Right lobe of liver (tissue), 6 donors: ENCODE measurements around the gene SREBF2. TPM values are rescaled to one million over a fixed set of nuclear protein-coding genes. Genes with fewer than 3 reads are reported as not detected.

Source experiments
- ATAC-seq, 4 donors: fragments of 200-7000 bp; cut with Tn5 transposase; one replicate each; pipeline ENCODE4 v1.9.1; 2020; ENCODE audit warnings: mild to moderate bottlenecking in 4 of 4, moderate library complexity in 4 of 4
- DNase-seq, 3 donors: peaks; one replicate each; pipeline ENCODE4 v3.0.0-alpha.2; 2020
- H3K27ac ChIP-seq, 3 donors: fragments of 200-600 bp; one replicate each; pipeline ENCODE4 v1.8.0; 2022
- H3K27me3 ChIP-seq, 2 donors: fragments of 200-600 bp; one replicate each; pipeline ENCODE4 v1.8.0; 2022
- H3K36me3 ChIP-seq, 4 donors: fragments of 200-600 bp; sonication (generic) in 1 of 4; one replicate each; pipeline versions ENCODE4 v1.5.1 to v1.8.0; 2017 to 2022; ENCODE audit warnings: control low read depth in 1 of 4
- H3K4me1 ChIP-seq, 4 donors: fragments of 200-600 bp; sonication (generic) in 1 of 4; one replicate each; pipeline versions ENCODE4 v1.5.1 to v1.8.0; 2017 to 2022; ENCODE audit warnings: control low read depth in 1 of 4
- H3K4me3 ChIP-seq, 3 donors: fragments of 200-600 bp; one replicate each; pipeline ENCODE4 v1.8.0; 2022
- H3K9me3 ChIP-seq, 4 donors: fragments of 200-600 bp; sonication (generic) in 1 of 4; one replicate each; pipeline versions ENCODE4 v1.5.1 to v1.8.0; 2017 to 2022; ENCODE audit warnings: control low read depth in 1 of 4
- POLR2A ChIP-seq: fragments of 450-650 bp; IDR thresholded peaks from one replicate; pipeline ENCODE4 v1.6.1; 2017; ENCODE audit warnings: antibody characterized with exemption, mild to moderate bottlenecking
- WGBS: methylation state at CpG from one replicate; pipeline ENCODE4 v1.1.6; 2018; ENCODE audit warnings: low coverage, low lambda C conversion rate; ENCODE audit not compliant: insufficient coverage; ENCODE audit errors: missing lambda C conversion rate; 5-methylcytosine and 5-hydroxymethylcytosine counted together
- intact Hi-C, 2 donors: fragments of 100-400 bp; cut with DNase I; formaldehyde crosslinking; loops; one replicate each; pipeline versions ENCODE4 v1.11.2 to v1.14.1; 2022
- total RNA-seq, 6 experiments: library from RNA; depleted of rRNA in 2 of 6; stranded (reverse); fragments of >200 nt in 2 of 6; fragmentation: NEBNext Ultra II Directional in 3 of 6; extraction: Animal tissue kit (Norgen Biotek cat#: 25700) in 3 of 6; gene quantifications; one replicate each; pipeline versions ENCODE4 v1.1.0 to v1.2.4, GENCODE V29; 2016 to 2023
- TF ChIP-seq, protein P1 (sequence below), 4 donors: fragments of 200-600 bp in 3 of 4; fragments of 450-650 bp in 1 of 4; IDR thresholded peaks; one replicate each; pipeline versions ENCODE4 v1.5.1 to v1.8.0; 2016 to 2022; ENCODE audit warnings: antibody characterized with exemption in 4 of 4, mild to moderate bottlenecking in 2 of 4
- donor health status: DM: no; HTN: yes; CAD: no.
- donor health status: DM: no; HTN: no; CAD: no.
- donor health status: DM: no; HTN: no; CAD: no.
- donor health status: DM: no; HTN: yes; CAD: no.
- donor health status: DM: no; HTN: yes; CAD: no.

SREBF2 gene
- total RNA-seq, 6 experiments from 2014 or later: 26.7 to 63.4 (median 37.2) TPM

DNA sequence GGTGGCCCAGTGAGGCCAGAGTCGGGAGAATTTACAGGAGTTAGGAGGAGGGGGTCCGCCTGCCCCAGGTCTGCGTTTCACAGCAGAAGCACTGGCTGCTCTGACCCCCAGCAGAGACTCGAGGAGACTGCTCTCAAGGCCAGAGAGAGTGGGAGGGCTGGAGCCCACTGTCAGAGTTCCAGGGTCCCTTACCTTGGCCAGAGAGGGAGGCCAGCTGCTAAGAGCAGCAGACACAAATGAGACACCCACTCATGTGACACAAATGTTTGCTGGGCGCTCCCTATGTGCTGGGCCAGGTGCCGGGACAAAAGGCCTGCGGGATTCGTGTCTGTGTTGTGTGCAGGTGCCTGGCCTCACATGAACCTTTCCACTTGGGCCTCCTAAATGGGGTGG lies 96.5 kb downstream of the SREBF2 start:
- intact Hi-C loops: no loop called here
- DNase-seq (no peak), ATAC-seq (no peak)
- peaks cover 0 to 9% (median 0%) of the 10 kb centered on the region in 4 donors for H3K4me1 ChIP-seq
- TF ChIP-seq POLR2A: no peak
- TF ChIP-seq, protein P1, sequence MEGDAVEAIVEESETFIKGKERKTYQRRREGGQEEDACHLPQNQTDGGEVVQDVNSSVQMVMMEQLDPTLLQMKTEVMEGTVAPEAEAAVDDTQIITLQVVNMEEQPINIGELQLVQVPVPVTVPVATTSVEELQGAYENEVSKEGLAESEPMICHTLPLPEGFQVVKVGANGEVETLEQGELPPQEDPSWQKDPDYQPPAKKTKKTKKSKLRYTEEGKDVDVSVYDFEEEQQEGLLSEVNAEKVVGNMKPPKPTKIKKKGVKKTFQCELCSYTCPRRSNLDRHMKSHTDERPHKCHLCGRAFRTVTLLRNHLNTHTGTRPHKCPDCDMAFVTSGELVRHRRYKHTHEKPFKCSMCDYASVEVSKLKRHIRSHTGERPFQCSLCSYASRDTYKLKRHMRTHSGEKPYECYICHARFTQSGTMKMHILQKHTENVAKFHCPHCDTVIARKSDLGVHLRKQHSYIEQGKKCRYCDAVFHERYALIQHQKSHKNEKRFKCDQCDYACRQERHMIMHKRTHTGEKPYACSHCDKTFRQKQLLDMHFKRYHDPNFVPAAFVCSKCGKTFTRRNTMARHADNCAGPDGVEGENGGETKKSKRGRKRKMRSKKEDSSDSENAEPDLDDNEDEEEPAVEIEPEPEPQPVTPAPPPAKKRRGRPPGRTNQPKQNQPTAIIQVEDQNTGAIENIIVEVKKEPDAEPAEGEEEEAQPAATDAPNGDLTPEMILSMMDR (IDR thresholded peaks at IDR 0.05): no peak
- no peaks in the 10 kb centered on the region for H3K36me3 ChIP-seq
- H3K27ac ChIP-seq: no peak overlapping the region
- H3K4me3 ChIP-seq: no peak overlapping the region
- no peaks in the 10 kb centered on the region for H3K27me3 ChIP-seq
- no CpG with 5 or more reads among the region's 8 CpGs for WGBS
- no peaks in the 10 kb centered on the region for H3K9me3 ChIP-seq

GRCh38 chr22:41931701-41932269 lies 98.9 kb downstream of the SREBF2 start:
- 91% methylated on average over 8 of the region's 10 CpGs for WGBS
- no peak for ATAC-seq
- Histone ChIP-seq H3K4me1 (no peaks in the 10 kb centered on the region), H3K36me3 (no peaks in the 10 kb centered on the region), H3K27ac (no peak overlapping the region), H3K4me3 (no peak overlapping the region), H3K27me3 (no peaks in the 10 kb centered on the region), H3K9me3 (no peaks in the 10 kb centered on the region)
- intact Hi-C loops: loop anchor here in 1 of 2 donors (5.0 kb wide), 1 partner anchor 234 kb away; the partner anchor contains the start of gene MEI1
- DNase-seq: no peak
- TF ChIP-seq, protein P1 (IDR thresholded peaks at IDR 0.05): no peak
- TF ChIP-seq POLR2A: no peak

DNA sequence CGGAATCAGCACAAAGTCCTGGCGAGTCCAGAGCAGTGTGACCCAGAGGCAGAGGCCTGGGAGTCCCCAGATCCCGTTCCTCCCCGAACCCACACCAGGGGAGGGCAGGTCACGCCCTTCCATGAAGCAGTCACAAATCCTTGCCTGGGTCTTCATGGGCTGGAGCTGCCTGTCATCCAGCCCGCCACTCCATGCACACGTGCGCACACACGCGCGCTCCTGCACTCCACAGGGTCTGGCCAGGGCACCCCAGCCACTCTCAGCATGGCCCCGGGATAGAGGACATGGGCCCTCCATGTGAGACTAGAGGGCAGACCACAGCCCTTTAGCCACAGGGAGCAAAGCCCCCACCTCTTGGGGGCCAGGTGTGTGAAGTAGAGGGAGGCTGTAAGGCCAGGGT lies 99.4 kb downstream of the SREBF2 start:
- no peaks in the 10 kb centered on the region for H3K9me3 ChIP-seq
- H3K36me3 ChIP-seq: no peaks in the 10 kb centered on the region
- H3K4me1 ChIP-seq: no peaks in the 10 kb centered on the region
- no peak overlapping the region for H3K4me3 ChIP-seq
- TF ChIP-seq POLR2A: no peak
- TF ChIP-seq, protein P1 (IDR thresholded peaks at IDR 0.05): no peak
- H3K27me3 ChIP-seq: no peaks in the 10 kb centered on the region
- no peak overlapping the region for H3K27ac ChIP-seq
- intact Hi-C loops: loop anchor here in 1 of 2 donors (5.0 kb wide), 1 partner anchor 235 kb away; the partner anchor contains the start of gene MEI1
- no peak for ATAC-seq
- WGBS: no CpG with 5 or more reads among the region's 12 CpGs
- DNase-seq: no peak

- ATAC-seq (no peak), DNase-seq (no peak)
- Histone ChIP-seq H3K9me3 (no peaks in the 10 kb centered on the region), H3K4me1 (no peaks in the 10 kb centered on the region), H3K27me3 (no peaks in the 10 kb centered on the region), H3K36me3 (no peaks in the 10 kb centered on the region), H3K4me3 (no peak overlapping the region), H3K27ac (no peak overlapping the region)
- TF ChIP-seq, protein P1 (IDR thresholded peaks at IDR 0.05): no peak
- no peak for TF ChIP-seq POLR2A
- intact Hi-C loops: loop anchor here in 1 of 2 donors (5.0 kb wide), 1 partner anchor 236 kb away; the partner anchor contains the start of gene MEI1
- no CpG with 5 or more reads among the region's 16 CpGs for WGBS
These were observed 100.7 kb downstream of the SREBF2 start for GRCh38 chr22:41933411-41934177.
